SK-N-SH (cell line): ENCODE data around the gene NLN. TPM values are rescaled to one million over a fixed set of nuclear protein-coding genes. Genes with fewer than 3 reads are reported as not detected.

Experiments
- CTCF ChIA-PET: fragments of 300-600, 350-600 bp; formaldehyde crosslinking; extraction: SDS; loops from one replicate; lab custom pipeline; 2021; lab: Yijun Ruan, JAX
- POLR2A ChIA-PET: fragments of 350-600 bp; sonication (Branson Sonifier 250); formaldehyde crosslinking; extraction: SDS; loops from one replicate; lab custom pipeline; 2020; ENCODE audit warnings: antibody characterized with exemption, inconsistent platforms; lab: Yijun Ruan, JAX
- DNase-seq: peaks from one replicate; pipeline ENCODE4 v3.0.0; 2012
- H2AFZ ChIP-seq: fragments of 200-600 bp; sonication (generic); 2 replicates; pipeline ENCODE4 v1.8.1; 2016; ENCODE audit warnings: antibody characterized with exemption, mild to moderate bottlenecking, low read depth
- H3F3A ChIP-seq: fragments of 200-600 bp; sonication (generic); replicated peaks from 2 replicates; pipeline ENCODE3; 2016; ENCODE audit warnings: antibody characterized with exemption, mild to moderate bottlenecking; ENCODE audit not compliant: insufficient read depth
- H3K27ac ChIP-seq, 2 experiments: fragments of 200-500 bp in 1 of 2; fragments of 200-600 bp in 1 of 2; sonication (Bioruptor generic) in 1 of 2; sonication (generic), shearing (Covaris generic) in 1 of 2; 2 replicates each; pipeline versions ENCODE4 v1.5.1 to v1.6.1; 2014 to 2016; ENCODE audit warnings: low read depth in 2 of 2, inconsistent platforms in 1 of 2, low read length in 1 of 2, mild to moderate bottlenecking in 1 of 2, mixed read lengths in 1 of 2
- H3K27me3 ChIP-seq: fragments of 200-600 bp; sonication (generic), shearing (Covaris generic); 2 replicates; pipeline ENCODE4 v1.6.1; 2016; ENCODE audit warnings: mixed run types; ENCODE audit not compliant: insufficient read depth
- H3K36me3 ChIP-seq, 2 experiments: fragments of 200-500 bp in 1 of 2; fragments of 200-600 bp in 1 of 2; sonication (Bioruptor generic) in 1 of 2; sonication (generic) in 1 of 2; replicated peaks in 1 of 2; 2 replicates each; pipeline versions ENCODE3 to v1.5.1; 2014 to 2016; ENCODE audit warnings: low read length in 1 of 2, mild to moderate bottlenecking in 1 of 2; ENCODE audit not compliant: insufficient read depth in 2 of 2, control insufficient read depth in 1 of 2
- H3K4me1 ChIP-seq, 2 experiments: fragments of 200-500 bp in 1 of 2; fragments of 200-600 bp in 1 of 2; sonication (Bioruptor generic) in 1 of 2; sonication (generic), shearing (Covaris generic) in 1 of 2; 2 replicates each; pipeline versions ENCODE4 v1.5.1 to v1.6.1; 2014 to 2016; ENCODE audit warnings: low read depth in 1 of 2, low read length in 1 of 2, mixed run types in 1 of 2; ENCODE audit not compliant: insufficient read depth in 2 of 2, control insufficient read depth in 1 of 2
- H3K4me2 ChIP-seq: fragments of 200-600 bp; sonication (generic), shearing (Covaris generic); 2 replicates; pipeline ENCODE4 v1.6.1; 2017; ENCODE audit warnings: mixed run types
- H3K4me3 ChIP-seq, 2 experiments: fragments of 200-500 bp in 1 of 2; fragments of 200-600 bp in 1 of 2; sonication (Bioruptor generic) in 1 of 2; sonication (generic), shearing (Covaris generic) in 1 of 2; 2 replicates each; pipeline versions ENCODE4 v1.5.1 to v1.8.1; 2014 to 2016; ENCODE audit warnings: low read depth in 2 of 2, inconsistent platforms in 1 of 2, low read length in 1 of 2, mild to moderate bottlenecking in 1 of 2, mixed read lengths in 1 of 2, moderate library complexity in 1 of 2
- H3K79me2 ChIP-seq: fragments of 200-600 bp; sonication (generic); 2 replicates; pipeline ENCODE4 v1.8.1; 2017; ENCODE audit warnings: mild to moderate bottlenecking; ENCODE audit not compliant: insufficient read depth
- H3K9ac ChIP-seq: fragments of 200-600 bp; sonication (generic); 2 replicates; pipeline ENCODE4 v1.6.1; 2017; ENCODE audit warnings: mixed run types
- H3K9me2 ChIP-seq: fragments of 200-600 bp; sonication (generic); 2 replicates; pipeline ENCODE4 v1.6.1; 2017; ENCODE audit warnings: mixed run types
- H3K9me3 ChIP-seq: fragments of 200-600 bp; sonication (generic); 2 replicates; pipeline ENCODE4 v1.6.1; 2017; ENCODE audit warnings: mixed run types, mild to moderate bottlenecking, moderate library complexity
- H4K20me1 ChIP-seq: fragments of 200-600 bp; sonication (generic); 2 replicates; pipeline ENCODE4 v1.6.1; 2017; ENCODE audit warnings: mild to moderate bottlenecking, mixed run types; ENCODE audit not compliant: insufficient read depth
- CHD2 ChIP-seq: fragments of 150-350 bp; IDR thresholded peaks from 2 replicates; pipeline ENCODE4 v1.6.1; 2018; ENCODE audit warnings: low read length; ENCODE audit not compliant: partially characterized antibody
- ELF1 ChIP-seq: IDR thresholded peaks from 2 replicates; pipeline ENCODE4 v1.4.0; 2012
- EP300 ChIP-seq, 2 experiments: IDR thresholded peaks; 2 replicates each; pipeline versions ENCODE4 v1.4.0 to v1.6.1; 2012; ENCODE audit warnings: borderline replicate concordance in 1 of 2, low read depth in 1 of 2, low read length in 1 of 2
- FOXM1 ChIP-seq: IDR thresholded peaks from 2 replicates; pipeline ENCODE4 v1.4.0; 2012; ENCODE audit warnings: low read depth, mild to moderate bottlenecking
- IRF3 ChIP-seq: fragments of 150-350 bp; IDR thresholded peaks from 2 replicates; pipeline ENCODE4 v1.6.1; 2016; ENCODE audit warnings: mild to moderate bottlenecking, low read depth, low read length
- JUND ChIP-seq: IDR thresholded peaks from 2 replicates; pipeline ENCODE4 v1.4.0; 2012
- NFIC ChIP-seq: IDR thresholded peaks from 2 replicates; pipeline ENCODE4 v1.4.0; 2012; ENCODE audit warnings: borderline replicate concordance
- NRF1 ChIP-seq: IDR thresholded peaks from 2 replicates; pipeline ENCODE4 v1.6.1; 2012; ENCODE audit warnings: low read depth, mild to moderate bottlenecking, low read length
- POLR2AphosphoS5 ChIP-seq: IDR thresholded peaks from 2 replicates; pipeline ENCODE4 v1.6.1; 2012; ENCODE audit warnings: low read depth, low read length
- RCOR1 ChIP-seq: fragments of 150-350 bp; IDR thresholded peaks from 2 replicates; pipeline ENCODE4 v1.6.1; 2017; ENCODE audit warnings: antibody characterized with exemption, low read length
- REST ChIP-seq: IDR thresholded peaks from 2 replicates; pipeline ENCODE4 v1.6.1; 2012; ENCODE audit warnings: mild to moderate bottlenecking, low read depth, low read length, moderate library complexity
- RXRA ChIP-seq: IDR thresholded peaks from 2 replicates; pipeline ENCODE4 v1.4.0; 2012; ENCODE audit warnings: low read depth, mild to moderate bottlenecking, borderline replicate concordance
- TAF1 ChIP-seq: IDR thresholded peaks from 2 replicates; pipeline ENCODE4 v1.6.1; 2012; ENCODE audit warnings: low read depth, mild to moderate bottlenecking, low read length, moderate library complexity, borderline replicate concordance
- USF1 ChIP-seq: IDR thresholded peaks from 2 replicates; pipeline ENCODE4 v1.4.0; 2012; ENCODE audit warnings: low read depth, borderline replicate concordance
- YY1 ChIP-seq: IDR thresholded peaks from 2 replicates; pipeline ENCODE4 v1.4.0; 2012; ENCODE audit warnings: low read depth, mild to moderate bottlenecking
- WGBS: methylation state at CpG from one replicate; pipeline ENCODE4 v1.1.6; 2017; ENCODE audit warnings: low lambda C conversion rate; 5-methylcytosine and 5-hydroxymethylcytosine counted together
- polyA plus RNA-seq, 3 experiments: library from polyadenylated mRNA; depleted of rRNA; stranded (reverse); fragments of >200 nt; gene quantifications; 2 replicates each; pipeline ENCODE4 v1.2.3, GENCODE V29; 2012

NLN gene
- polyA plus RNA-seq, 1 of the 3 experiments (the other 2 are of a cell fraction), result 17.1 TPM

GRCh38 chr5:65816729-65817128 is 94.7 kb downstream of the NLN start:
- peaks cover 9% of the 10 kb centered on the region for H3F3A ChIP-seq
- no peaks in the 10 kb centered on the region for H3K9me2 ChIP-seq
- POLR2A ChIA-PET, result no interaction called here
- no peak for TF ChIP-seq EP300 (IDR thresholded peaks at IDR 0.05; ENCODE audit: borderline replicate concordance in 1 of 2, low read depth in 1 of 2, low read length in 1 of 2)
- no peak for TF ChIP-seq YY1
- no peak for TF ChIP-seq TAF1
- TF ChIP-seq USF1, result no peak
- TF ChIP-seq RCOR1, result no peak
- no peak for TF ChIP-seq ELF1
- no peak for TF ChIP-seq POLR2AphosphoS5
- TF ChIP-seq NRF1, result no peak
- TF ChIP-seq RXRA, result no peak
- TF ChIP-seq CHD2, result no peak
- TF ChIP-seq FOXM1, result no peak
- TF ChIP-seq, all 33 proteins: peak for 0
- Histone ChIP-seq H3K4me2 (no peak overlapping the region), H3K27me3 (no peaks in the 10 kb centered on the region), H3K4me3 (no peak overlapping the region), H3K9me3 (no peaks in the 10 kb centered on the region), H4K20me1 (no peaks in the 10 kb centered on the region), H3K9ac (no peak overlapping the region), H3K36me3 (peaks cover 23 to 32% of the 10 kb centered on the region in 2 experiments), H2AFZ (no peak overlapping the region), H3K27ac (no peak overlapping the region), H3K4me1 (peaks cover 5 to 9% of the 10 kb centered on the region in 2 experiments; a peak in 3 of 4 replicates), H3K79me2 (no peaks in the 10 kb centered on the region)
- 91% methylated on average over 2 of the region's 2 CpGs for WGBS
- CTCF ChIA-PET, result no interaction called here
- no peak for DNase-seq

- H3K9ac ChIP-seq, result no peak overlapping the region
- ChIA-PET POLR2A (no interaction called here), CTCF (no interaction called here)
Measured at GRCh38 chr5:65817931-65818330, 95.9 kb downstream of the NLN start.

More at GRCh38 chr5:65817931-65818330, 95.9 kb downstream of the NLN start:
- H3K79me2 ChIP-seq, result no peaks in the 10 kb centered on the region
- H3K4me2 ChIP-seq, result no peak overlapping the region
- H3K9me3 ChIP-seq, result no peaks in the 10 kb centered on the region
- no peak overlapping the region for H3K4me3 ChIP-seq
- WGBS, result 90% methylated on average over 4 of the region's 4 CpGs
- no peaks in the 10 kb centered on the region for H3K27me3 ChIP-seq
- no peak overlapping the region for H2AFZ ChIP-seq
- H3K36me3 ChIP-seq, result peaks cover 14 to 24% of the 10 kb centered on the region in 2 experiments
- H4K20me1 ChIP-seq, result no peaks in the 10 kb centered on the region
- no peak for DNase-seq
- no peak overlapping the region; a peak in 1 of 4 replicates for H3K27ac ChIP-seq
- H3F3A ChIP-seq, result peaks cover 9% of the 10 kb centered on the region
- peaks cover 5 to 9% of the 10 kb centered on the region in 2 experiments for H3K4me1 ChIP-seq
- no peaks in the 10 kb centered on the region for H3K9me2 ChIP-seq
- TF ChIP-seq RCOR1 (no peak), POLR2AphosphoS5 (no peak), REST (no peak), NFIC (no peak), IRF3 (no peak), USF1 (no peak), JUND (no peak)
